ENCODE data around the gene TLK2.

TLK2 gene

DNA sequence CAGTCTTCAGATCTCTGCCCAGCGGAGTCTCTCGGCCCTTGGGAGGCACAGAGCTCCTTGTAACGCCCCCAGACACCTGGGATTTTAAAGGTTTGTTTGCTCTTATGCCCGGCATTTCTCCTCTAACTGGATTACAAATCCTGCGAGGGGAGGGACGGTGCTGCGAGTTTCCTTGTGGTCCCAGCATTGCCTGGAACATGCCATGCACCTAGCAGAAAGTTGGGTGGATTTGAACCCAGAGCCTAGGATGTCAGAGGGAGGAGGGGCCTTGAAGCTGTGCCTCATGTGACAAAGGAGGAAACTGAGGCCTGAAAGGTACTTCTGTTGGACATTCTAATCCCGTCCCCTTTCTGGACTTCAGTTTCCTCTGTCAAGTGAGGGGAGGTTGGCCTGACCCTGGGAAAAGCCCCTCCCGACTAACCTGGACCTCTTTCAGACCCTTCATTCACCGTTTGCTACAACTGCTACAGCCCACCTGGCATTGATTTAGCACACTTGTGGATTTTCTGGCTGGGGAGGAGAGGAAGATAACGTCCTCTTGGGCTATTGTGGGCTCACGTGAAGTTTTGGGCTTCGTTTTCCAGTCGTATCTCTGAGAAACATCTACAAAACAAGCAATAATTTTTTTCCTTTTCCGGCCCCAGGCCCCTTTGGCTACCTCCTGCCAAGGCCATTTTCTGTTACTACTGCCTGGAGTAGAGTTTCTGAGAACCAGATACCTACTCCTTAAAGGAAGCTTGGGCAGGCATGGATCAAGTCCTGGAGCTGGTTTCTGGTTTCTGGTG lies 179.7 kb downstream of the TLK2 start:
- DNase-seq, result no peak

DNA sequence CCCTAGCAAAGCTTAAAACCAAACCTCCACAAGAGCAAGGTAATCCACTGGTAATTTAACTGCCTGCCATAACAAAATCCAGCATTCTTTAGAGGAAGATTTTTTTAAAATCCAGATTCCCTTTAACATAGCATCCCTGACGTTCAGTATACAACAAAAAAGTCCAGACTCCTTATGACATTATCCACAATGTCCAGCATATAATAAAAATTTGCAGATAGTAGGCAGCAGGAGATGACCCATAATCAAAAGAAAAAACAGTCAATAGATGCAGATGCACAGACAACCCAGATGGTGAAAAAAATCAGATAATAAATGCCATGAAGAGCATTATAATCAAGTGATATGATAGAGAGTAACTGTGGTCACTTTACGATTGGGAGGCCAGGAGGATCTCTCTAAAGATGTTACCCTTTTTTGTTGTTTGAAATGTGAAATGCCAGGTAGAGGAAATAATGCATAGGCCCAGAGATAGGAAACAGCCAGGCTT lies 182.0 kb downstream of the TLK2 start:
- DNase-seq, result no peak

DNA sequence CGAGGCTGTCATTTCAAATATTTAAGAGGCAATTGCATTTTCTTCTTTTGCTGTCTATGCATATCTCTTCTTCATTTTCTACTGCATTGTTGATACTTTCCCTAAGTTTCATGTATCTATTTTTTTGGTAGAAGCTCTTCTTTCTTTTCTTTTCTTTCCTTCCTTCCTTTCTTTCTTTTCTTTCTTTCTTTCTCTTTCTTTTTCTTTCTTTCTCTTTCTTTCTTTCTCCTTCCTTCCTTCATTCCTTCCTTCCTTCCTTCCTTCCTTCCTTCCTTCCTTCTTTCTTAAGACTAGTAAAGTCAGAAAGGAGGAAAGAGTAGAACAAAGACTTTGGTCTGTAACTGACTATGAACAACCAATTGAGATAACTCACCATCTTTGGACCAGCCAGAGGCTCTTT lies 182.7 kb downstream of the TLK2 start:
- DNase-seq, result no peak

DNA sequence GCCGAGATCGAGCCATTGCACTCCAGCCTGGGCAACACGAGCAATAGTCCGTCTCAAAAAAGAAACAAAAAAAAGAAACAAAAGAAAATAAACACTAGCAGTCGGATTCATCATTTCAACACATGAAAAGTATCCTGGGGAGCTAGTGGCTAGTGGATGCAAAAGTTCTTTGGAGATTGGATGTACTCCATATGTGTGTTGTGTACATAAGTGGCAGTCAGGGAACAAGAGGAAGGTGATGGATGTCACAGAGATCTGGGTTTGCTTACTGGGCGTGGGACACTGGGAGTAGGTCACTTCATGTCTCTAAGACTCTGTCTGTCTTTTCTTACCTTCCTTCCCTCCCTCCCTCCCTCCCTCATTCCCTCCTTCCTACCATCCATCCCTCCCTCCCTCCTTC lies 184.2 kb downstream of the TLK2 start:
- DNase-seq, result no peak

Measured in NCI-H226 (cell line).